ENCODE measurements around the gene CENPS. TPM values are rescaled to one million over a fixed set of nuclear protein-coding genes. Genes with fewer than 3 reads are reported as not detected.

CENPS gene
- total RNA-seq, 1 experiment from 2014 or later, result 17.8 TPM

DNA sequence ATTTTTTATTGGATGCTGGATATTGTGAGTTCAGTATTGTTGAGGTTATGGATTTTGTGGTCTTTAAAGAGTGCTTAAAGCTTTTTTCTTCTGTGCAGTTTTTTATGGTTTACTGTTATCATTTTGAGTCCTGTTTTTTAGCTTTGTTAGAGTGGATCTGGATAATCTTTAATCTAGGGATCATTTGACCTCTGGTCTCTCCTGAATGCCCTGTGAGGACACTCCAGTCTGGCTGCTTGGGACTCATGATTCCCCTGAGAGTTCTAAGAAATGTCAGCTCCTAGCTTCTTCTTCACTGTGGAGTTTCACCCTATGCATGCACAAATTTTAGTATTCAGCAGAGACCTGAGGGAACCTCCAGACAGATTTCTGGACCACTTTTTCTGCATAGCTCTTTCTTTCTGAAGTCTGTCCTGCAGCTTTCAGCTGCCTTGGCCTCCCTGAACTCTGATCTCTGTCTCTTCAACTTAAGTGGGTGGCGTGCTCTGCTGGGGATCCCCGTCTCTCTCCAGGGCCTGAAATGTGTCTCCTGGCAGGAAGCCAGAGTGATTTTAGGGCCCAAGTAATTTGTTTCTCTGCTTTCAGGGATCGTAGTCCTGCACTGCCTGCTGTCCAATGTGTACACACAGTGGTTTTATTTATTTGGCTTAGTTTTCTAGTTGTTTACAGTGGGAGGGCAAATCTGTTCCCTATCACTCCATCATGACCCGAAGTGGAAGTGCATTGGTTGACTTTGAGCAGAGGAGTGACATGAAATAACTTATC, 59.2 kb downstream of the CENPS start:
- no peaks in the 10 kb centered on the region for H3K9me3 ChIP-seq (ENCODE audit: control insufficient read depth, low read depth, low read length)
- no peak overlapping the region for H2BK5ac ChIP-seq (ENCODE audit: insufficient read length, low read length)
- TF ChIP-seq, protein P1, sequence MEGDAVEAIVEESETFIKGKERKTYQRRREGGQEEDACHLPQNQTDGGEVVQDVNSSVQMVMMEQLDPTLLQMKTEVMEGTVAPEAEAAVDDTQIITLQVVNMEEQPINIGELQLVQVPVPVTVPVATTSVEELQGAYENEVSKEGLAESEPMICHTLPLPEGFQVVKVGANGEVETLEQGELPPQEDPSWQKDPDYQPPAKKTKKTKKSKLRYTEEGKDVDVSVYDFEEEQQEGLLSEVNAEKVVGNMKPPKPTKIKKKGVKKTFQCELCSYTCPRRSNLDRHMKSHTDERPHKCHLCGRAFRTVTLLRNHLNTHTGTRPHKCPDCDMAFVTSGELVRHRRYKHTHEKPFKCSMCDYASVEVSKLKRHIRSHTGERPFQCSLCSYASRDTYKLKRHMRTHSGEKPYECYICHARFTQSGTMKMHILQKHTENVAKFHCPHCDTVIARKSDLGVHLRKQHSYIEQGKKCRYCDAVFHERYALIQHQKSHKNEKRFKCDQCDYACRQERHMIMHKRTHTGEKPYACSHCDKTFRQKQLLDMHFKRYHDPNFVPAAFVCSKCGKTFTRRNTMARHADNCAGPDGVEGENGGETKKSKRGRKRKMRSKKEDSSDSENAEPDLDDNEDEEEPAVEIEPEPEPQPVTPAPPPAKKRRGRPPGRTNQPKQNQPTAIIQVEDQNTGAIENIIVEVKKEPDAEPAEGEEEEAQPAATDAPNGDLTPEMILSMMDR (conservative IDR thresholded peaks at IDR 0.05), result no peak
- Mint-ChIP-seq H3K27me3 (ENCODE audit: low read depth) (no peaks in the 10 kb centered on the region), H3K4me3 (no peak overlapping the region), H3K4me1 (peaks cover 24 to 33% of the 10 kb centered on the region in 2 experiments), H3K27ac (peak overlapping the region; percentile 27 to 95 (median 44); a peak in 5 of 7 replicates), H3K9me3 (no peaks in the 10 kb centered on the region; a peak in 1 of 5 replicates), H3K36me3 (ENCODE audit: insufficient read depth in 1 of 3, low read depth in 3 of 3) (peaks cover 4 to 12% (median 7%) of the 10 kb centered on the region in 3 experiments; a peak in 5 of 7 replicates)
- H3K56ac ChIP-seq (ENCODE audit: insufficient read length, low read depth, low read length), result no peak overlapping the region
- H3K9ac ChIP-seq (ENCODE audit: extremely low read depth, insufficient read length, low read length), result no peak overlapping the region
- peaks cover 9% of the 10 kb centered on the region for H3K79me1 ChIP-seq (ENCODE audit: insufficient read depth, low read depth, low read length, poor library complexity, severe bottlenecking)
- H4K5ac ChIP-seq (ENCODE audit: insufficient read length, low read depth, low read length), result no peak overlapping the region
- DNase-seq, result no peak
- H3K27ac ChIP-seq (ENCODE audit: insufficient read length, low read depth, low read length), result no peak overlapping the region
- H3K4me1 ChIP-seq (ENCODE audit: insufficient read depth, low read length), result no peaks in the 10 kb centered on the region
- H3K79me2 ChIP-seq (ENCODE audit: insufficient read depth, low read length), result peaks cover 5% of the 10 kb centered on the region; the same call in 1 of the 2 replicates
- no peak overlapping the region for H3K23ac ChIP-seq (ENCODE audit: insufficient read length, low read depth, low read length)
- H3K4ac ChIP-seq (ENCODE audit: low read depth, low read length), result no peak overlapping the region
- H3T11ph ChIP-seq (ENCODE audit: low read length), result no peak overlapping the region
- H2BK12ac ChIP-seq (ENCODE audit: insufficient read length, low read depth, low read length), result no peak overlapping the region
- no peak overlapping the region for H2AK5ac ChIP-seq (ENCODE audit: insufficient read length, low read length)
- no peak overlapping the region for H2BK20ac ChIP-seq (ENCODE audit: low read depth, low read length, poor library complexity, severe bottlenecking)
- no peak overlapping the region for H2BK15ac ChIP-seq (ENCODE audit: low read depth, low read length)
- H4K20me1 ChIP-seq (ENCODE audit: control insufficient read depth, insufficient read depth, insufficient read length), result peaks cover 2% of the 10 kb centered on the region
- H3K4me2 ChIP-seq (ENCODE audit: insufficient read depth, insufficient read length, low read length), result no peak overlapping the region
- no peak overlapping the region for H3K18ac ChIP-seq (ENCODE audit: insufficient read length, low read depth, low read length)
- H2AFZ ChIP-seq (ENCODE audit: low read length), result no peak overlapping the region
- H3K27me3 ChIP-seq (ENCODE audit: insufficient read depth, low read length), result no peaks in the 10 kb centered on the region
- no CpG with 5 or more reads among the region's 4 CpGs for WGBS (ENCODE audit: extremely low coverage, insufficient read length, low lambda C conversion rate)
- H3K23me2 ChIP-seq (ENCODE audit: insufficient read length, low read depth, low read length, poor library complexity, severe bottlenecking), result no peaks in the 10 kb centered on the region
- H4K8ac ChIP-seq (replicated peaks; ENCODE audit: insufficient read length, low read depth, low read length), result no peak overlapping the region
- H4K91ac ChIP-seq (ENCODE audit: insufficient read length, low read depth, low read length), result no peak overlapping the region
- H3K14ac ChIP-seq (ENCODE audit: insufficient read depth, low read length), result no peak overlapping the region
- H2BK120ac ChIP-seq (ENCODE audit: low read depth, low read length, poor library complexity, severe bottlenecking), result no peak overlapping the region
